HEK293T (cell line): ENCODE measurements around the gene SPTBN4.

Experiments
- ARNT ChIP-seq: fragments of 450-650 bp; IDR thresholded peaks from 2 replicates; pipeline ENCODE4 v1.6.1; 2017; ENCODE audit warnings: mild to moderate bottlenecking
- BHLHE40 ChIP-seq: fragments of 450-650 bp; IDR thresholded peaks from 2 replicates; pipeline ENCODE4 v1.6.1; 2016; ENCODE audit warnings: mild to moderate bottlenecking, moderate library complexity, borderline replicate concordance
- CTBP1 ChIP-seq: fragments of 450-650 bp; IDR thresholded peaks from 2 replicates; pipeline ENCODE4 v1.6.1; 2016; ENCODE audit warnings: borderline replicate concordance
- HDGF ChIP-seq: fragments of 450-650 bp; IDR thresholded peaks from 2 replicates; pipeline ENCODE4 v1.6.1; 2017; ENCODE audit warnings: antibody characterized with exemption, borderline replicate concordance
- SP1 ChIP-seq: fragments of 450-650 bp; IDR thresholded peaks from 2 replicates; pipeline ENCODE4 v1.6.1; 2017
- ZNF384 ChIP-seq: fragments of 450-650 bp; IDR thresholded peaks from 2 replicates; pipeline ENCODE4 v1.6.1; 2016

- TF ChIP-seq ARNT (no peak), ZNF384 (no peak), SP1 (no peak), BHLHE40 (no peak), HDGF (no peak), CTBP1 (no peak)
Measured at GRCh38 chr19:40465025-40465556, 1.7 kb upstream of the SPTBN4 start.
